ENCODE results near the gene FANCC.

FANCC gene

DNA sequence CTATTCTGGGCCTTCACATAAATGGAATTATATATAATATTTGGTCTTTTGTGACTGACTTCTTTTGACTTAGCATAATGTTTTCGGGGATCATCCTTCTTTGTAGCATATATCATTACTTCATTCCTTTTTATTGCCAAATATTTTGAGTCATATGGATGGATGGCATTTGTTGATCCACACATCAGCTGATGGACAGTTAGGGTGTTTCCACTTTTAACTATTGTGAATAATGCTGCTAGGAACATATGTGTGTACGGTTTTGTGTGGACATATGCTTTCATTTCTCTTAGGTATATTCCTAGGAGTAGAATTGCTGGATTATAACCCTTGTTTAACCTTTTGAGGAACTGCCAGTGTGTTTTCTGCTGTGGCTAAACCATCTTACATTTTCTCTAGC lies 249.6 kb downstream of the FANCC start:
- H3K27ac ChIP-seq (ENCODE audit: low read length) = no peak overlapping the region

DNA sequence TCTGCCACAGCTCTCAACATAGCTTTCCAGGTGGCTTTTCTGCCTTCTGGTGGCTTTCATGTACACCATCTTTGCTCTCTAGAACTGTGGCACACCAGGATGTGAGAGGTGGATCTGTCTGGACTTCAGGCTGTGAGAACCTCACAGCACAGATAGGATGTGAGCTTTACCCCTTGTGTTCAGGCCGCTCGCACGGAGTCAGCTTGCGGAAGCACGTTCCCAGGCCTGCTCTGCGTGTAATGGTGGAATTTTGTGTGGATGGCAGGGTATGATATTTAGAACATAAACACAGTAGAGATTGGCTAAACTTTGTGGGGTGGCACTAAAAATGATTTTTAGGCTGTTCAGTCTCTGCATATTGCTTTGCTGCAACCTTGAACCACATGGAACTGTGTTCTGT lies 250.5 kb downstream of the FANCC start:
- peaks cover 10 to 15% of the 10 kb centered on the region in 2 donors for H3K36me3 ChIP-seq (ENCODE audit: control insufficient read depth in 1 of 2, insufficient read depth in 2 of 2, low read length in 2 of 2)
- H3K4me3 ChIP-seq (ENCODE audit: low read depth in 1 of 2, low read length in 2 of 2) = no peak overlapping the region
- H3K9me3 ChIP-seq (ENCODE audit: control insufficient read depth in 1 of 2, low read length in 2 of 2) = no peaks in the 10 kb centered on the region
- H3K27me3 ChIP-seq (ENCODE audit: low read depth, low read length) = no peaks in the 10 kb centered on the region
- H3K4me1 ChIP-seq (ENCODE audit: control insufficient read depth in 1 of 2, insufficient read depth in 2 of 2, low read length in 2 of 2) = peaks cover 24 to 79% of the 10 kb centered on the region in 2 donors
- peak overlapping the region; percentile 87 for H3K27ac ChIP-seq (ENCODE audit: low read length)

More for the DNA sequence above, 249.6 kb downstream of the FANCC start:
- no peak overlapping the region for H3K4me3 ChIP-seq (ENCODE audit: low read depth in 1 of 2, low read length in 2 of 2)
- H3K36me3 ChIP-seq (ENCODE audit: control insufficient read depth in 1 of 2, insufficient read depth in 2 of 2, low read length in 2 of 2) = peaks cover 7 to 10% of the 10 kb centered on the region in 2 donors
- H3K9me3 ChIP-seq (ENCODE audit: control insufficient read depth in 1 of 2, low read length in 2 of 2) = no peaks in the 10 kb centered on the region
- H3K4me1 ChIP-seq (ENCODE audit: control insufficient read depth in 1 of 2, insufficient read depth in 2 of 2, low read length in 2 of 2) = peaks cover 20 to 79% of the 10 kb centered on the region in 2 donors
- H3K27me3 ChIP-seq (ENCODE audit: low read depth, low read length) = no peaks in the 10 kb centered on the region

DNA sequence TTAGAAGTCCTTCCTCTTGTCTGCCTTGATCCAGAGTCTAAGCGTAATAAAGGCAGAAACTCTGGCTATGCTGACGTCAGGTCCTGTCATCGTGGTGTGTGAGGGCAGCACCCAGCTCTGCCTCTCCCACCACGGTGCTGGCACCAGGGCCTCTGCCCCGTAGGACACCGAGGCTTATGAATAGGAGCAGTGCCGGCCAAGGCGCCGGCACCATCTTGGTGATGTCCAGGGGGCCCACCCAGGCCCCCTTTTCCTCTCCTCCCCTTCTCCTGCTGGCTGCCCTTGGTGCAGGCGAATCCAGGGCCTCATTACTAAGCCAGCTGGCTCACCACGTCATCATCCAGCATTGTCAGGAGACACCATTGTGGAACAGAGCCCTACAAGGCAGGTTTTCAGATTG lies 252.3 kb downstream of the FANCC start:
- no peaks in the 10 kb centered on the region for H3K9me3 ChIP-seq (ENCODE audit: control insufficient read depth in 1 of 2, low read length in 2 of 2)
- no peaks in the 10 kb centered on the region for H3K27me3 ChIP-seq (ENCODE audit: low read depth, low read length)
- peaks cover 10 to 14% of the 10 kb centered on the region in 2 donors for H3K36me3 ChIP-seq (ENCODE audit: control insufficient read depth in 1 of 2, insufficient read depth in 2 of 2, low read length in 2 of 2)
- peaks cover 28 to 79% of the 10 kb centered on the region in 2 donors for H3K4me1 ChIP-seq (ENCODE audit: control insufficient read depth in 1 of 2, insufficient read depth in 2 of 2, low read length in 2 of 2)
- H3K4me3 ChIP-seq (ENCODE audit: low read depth in 1 of 2, low read length in 2 of 2) = peak overlapping the region in 1 of 2 donors; percentile 15
- peak overlapping the region; percentile 87 for H3K27ac ChIP-seq (ENCODE audit: low read length)

DNA sequence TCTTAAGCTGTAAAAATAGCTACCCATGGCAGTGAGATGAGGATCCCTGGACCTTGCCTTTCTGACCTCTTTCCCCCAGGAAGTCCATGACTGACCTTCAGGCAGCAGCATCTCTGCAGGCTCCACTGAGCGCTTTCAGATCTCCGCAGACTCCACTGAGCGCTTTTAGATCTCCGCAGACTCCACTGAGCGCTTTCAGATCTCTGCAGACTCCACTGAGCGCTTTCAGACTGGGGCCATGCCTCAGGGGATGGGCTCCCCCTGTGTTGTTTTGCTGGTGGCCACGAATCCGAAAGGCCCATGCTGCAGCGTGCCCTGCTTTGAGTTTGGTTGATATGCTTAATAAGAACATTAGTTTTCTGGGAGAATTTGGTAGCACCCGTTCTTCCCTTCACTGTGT lies 254.2 kb downstream of the FANCC start:
- Histone ChIP-seq H3K9me3 (ENCODE audit: control insufficient read depth in 1 of 2, low read length in 2 of 2) (no peaks in the 10 kb centered on the region), H3K4me3 (ENCODE audit: low read depth in 1 of 2, low read length in 2 of 2) (no peak overlapping the region), H3K4me1 (ENCODE audit: control insufficient read depth in 1 of 2, insufficient read depth in 2 of 2, low read length in 2 of 2) (peaks cover 28 to 83% of the 10 kb centered on the region in 2 donors), H3K36me3 (ENCODE audit: control insufficient read depth in 1 of 2, insufficient read depth in 2 of 2, low read length in 2 of 2) (peaks cover 10 to 14% of the 10 kb centered on the region in 2 donors), H3K27me3 (ENCODE audit: low read depth, low read length) (no peaks in the 10 kb centered on the region), H3K27ac (ENCODE audit: low read length) (no peak overlapping the region)

DNA sequence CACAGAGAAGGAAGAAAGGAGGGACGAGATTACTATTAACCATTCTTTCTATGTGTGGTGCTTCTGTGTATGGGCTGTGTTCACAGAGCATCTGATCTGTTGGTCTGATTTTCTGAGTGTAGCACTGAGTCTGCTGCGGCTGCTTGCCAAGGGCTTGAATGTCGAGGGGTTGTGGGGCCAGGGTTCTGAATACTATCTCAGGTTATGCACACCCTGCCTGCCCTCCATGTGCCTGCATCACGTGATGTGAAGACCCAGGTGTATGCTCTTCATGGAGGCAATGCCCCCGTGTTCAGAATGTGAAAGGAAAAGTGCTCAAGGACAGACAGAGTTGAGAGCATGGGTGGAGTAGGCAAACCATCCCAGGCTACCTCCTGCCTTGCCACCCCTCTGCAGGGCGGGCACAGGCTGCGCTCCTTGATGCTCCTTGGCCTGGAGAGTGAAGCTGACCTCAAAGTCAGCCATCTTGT lies 254.9 kb downstream of the FANCC start:
- no peak overlapping the region for H3K4me3 ChIP-seq (ENCODE audit: low read depth in 1 of 2, low read length in 2 of 2)

DNA sequence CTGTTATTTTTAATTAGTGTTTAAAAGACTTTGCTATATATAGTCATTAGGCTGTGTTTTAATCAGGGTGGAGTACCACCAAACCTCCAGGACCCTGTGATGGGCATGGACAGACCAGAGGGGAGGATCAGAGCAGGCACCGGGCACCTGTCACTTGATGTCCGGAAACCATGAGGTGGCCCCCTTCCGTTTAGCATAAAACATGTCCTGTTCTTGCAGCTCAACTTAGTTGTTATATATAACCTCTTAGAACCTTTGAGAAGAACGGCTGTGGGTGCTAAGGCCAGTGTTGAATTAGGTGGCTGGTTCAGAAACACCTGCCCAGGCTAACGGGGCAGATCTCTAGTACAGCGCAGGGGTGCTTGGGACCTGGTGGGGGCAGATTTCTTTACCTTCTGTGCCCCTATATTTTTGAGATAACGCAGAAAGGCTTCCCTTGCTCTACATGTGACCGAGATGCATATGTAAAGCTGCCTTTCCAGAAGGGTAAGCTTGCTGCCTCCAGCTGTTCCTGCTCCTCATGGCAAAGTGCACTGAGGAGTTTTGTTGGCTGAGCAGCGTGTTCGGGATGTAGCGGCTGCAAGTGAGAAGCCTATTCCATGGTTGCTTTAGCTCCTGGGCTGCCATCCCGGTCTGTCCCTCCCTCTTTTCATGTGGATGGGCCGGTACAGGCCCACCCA lies 255.5 kb downstream of the FANCC start:
- Histone ChIP-seq H3K36me3 (ENCODE audit: control insufficient read depth in 1 of 2, insufficient read depth in 2 of 2, low read length in 2 of 2) (peaks cover 10 to 14% of the 10 kb centered on the region in 2 donors), H3K27me3 (ENCODE audit: low read depth, low read length) (no peaks in the 10 kb centered on the region), H3K4me3 (ENCODE audit: low read depth in 1 of 2, low read length in 2 of 2) (peak overlapping the region in 1 of 2 donors; percentile 22), H3K9me3 (ENCODE audit: control insufficient read depth in 1 of 2, low read length in 2 of 2) (no peaks in the 10 kb centered on the region), H3K27ac (ENCODE audit: low read length) (no peak overlapping the region), H3K4me1 (ENCODE audit: control insufficient read depth in 1 of 2, insufficient read depth in 2 of 2, low read length in 2 of 2) (peaks cover 28 to 91% of the 10 kb centered on the region in 2 donors)

More for the DNA sequence above, 254.9 kb downstream of the FANCC start:
- Histone ChIP-seq H3K27ac (ENCODE audit: low read length) (no peak overlapping the region), H3K4me1 (ENCODE audit: control insufficient read depth in 1 of 2, insufficient read depth in 2 of 2, low read length in 2 of 2) (peaks cover 28 to 89% of the 10 kb centered on the region in 2 donors), H3K9me3 (ENCODE audit: control insufficient read depth in 1 of 2, low read length in 2 of 2) (no peaks in the 10 kb centered on the region), H3K36me3 (ENCODE audit: control insufficient read depth in 1 of 2, insufficient read depth in 2 of 2, low read length in 2 of 2) (peaks cover 10 to 14% of the 10 kb centered on the region in 2 donors), H3K27me3 (ENCODE audit: low read depth, low read length) (no peaks in the 10 kb centered on the region)

DNA sequence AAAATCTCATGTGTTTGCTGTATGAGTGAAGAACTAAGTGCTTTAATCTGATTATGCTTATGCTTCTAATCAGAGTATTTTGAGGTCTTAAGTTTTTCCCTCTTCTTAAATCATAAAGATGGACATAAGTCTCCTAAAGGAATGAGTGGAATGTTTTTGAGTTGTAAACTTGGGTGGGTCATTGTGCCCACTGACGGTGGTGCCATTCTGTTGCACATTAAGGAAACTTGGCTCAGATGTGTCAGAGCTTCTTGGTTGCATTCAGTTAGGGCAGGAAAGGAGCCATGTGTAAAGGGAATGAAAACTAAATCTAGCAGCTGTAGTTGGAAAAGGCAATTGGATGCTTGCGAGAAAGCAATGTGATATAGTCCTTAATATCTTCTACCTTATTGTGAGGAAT lies 256.6 kb downstream of the FANCC start:
- no peaks in the 10 kb centered on the region for H3K9me3 ChIP-seq (ENCODE audit: control insufficient read depth in 1 of 2, low read length in 2 of 2)
- no peak overlapping the region for H3K4me3 ChIP-seq (ENCODE audit: low read depth in 1 of 2, low read length in 2 of 2)
- peaks cover 32 to 91% of the 10 kb centered on the region in 2 donors for H3K4me1 ChIP-seq (ENCODE audit: control insufficient read depth in 1 of 2, insufficient read depth in 2 of 2, low read length in 2 of 2)
- no peak overlapping the region for H3K27ac ChIP-seq (ENCODE audit: low read length)
- peaks cover 10 to 14% of the 10 kb centered on the region in 2 donors for H3K36me3 ChIP-seq (ENCODE audit: control insufficient read depth in 1 of 2, insufficient read depth in 2 of 2, low read length in 2 of 2)
- H3K27me3 ChIP-seq (ENCODE audit: low read depth, low read length) = no peaks in the 10 kb centered on the region

DNA sequence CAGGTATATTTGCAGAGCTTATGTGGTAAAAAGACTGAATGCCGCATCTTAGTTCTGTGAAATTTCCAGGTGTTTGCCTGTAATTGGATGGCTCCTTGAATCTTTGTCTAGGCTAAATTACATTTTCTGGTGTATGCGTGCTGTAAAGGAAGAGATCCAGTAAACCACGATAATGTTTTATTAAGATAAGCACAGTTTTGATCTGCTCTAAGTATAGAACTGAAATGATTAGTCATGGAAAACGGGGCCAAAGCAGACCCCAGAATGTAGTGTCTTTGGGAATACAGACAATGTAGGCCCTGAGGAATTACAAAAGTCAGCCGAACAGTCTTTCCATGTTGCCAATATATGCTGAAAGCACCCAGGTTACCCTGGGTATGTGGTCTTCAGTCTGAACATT lies 257.3 kb downstream of the FANCC start:
- Histone ChIP-seq H3K36me3 (ENCODE audit: control insufficient read depth in 1 of 2, insufficient read depth in 2 of 2, low read length in 2 of 2) (peaks cover 10 to 14% of the 10 kb centered on the region in 2 donors), H3K4me1 (ENCODE audit: control insufficient read depth in 1 of 2, insufficient read depth in 2 of 2, low read length in 2 of 2) (peaks cover 30 to 88% of the 10 kb centered on the region in 2 donors), H3K27ac (ENCODE audit: low read length) (peak overlapping the region; percentile 43), H3K9me3 (ENCODE audit: control insufficient read depth in 1 of 2, low read length in 2 of 2) (no peaks in the 10 kb centered on the region), H3K4me3 (ENCODE audit: low read depth in 1 of 2, low read length in 2 of 2) (no peak overlapping the region), H3K27me3 (ENCODE audit: low read depth, low read length) (no peaks in the 10 kb centered on the region)

DNA sequence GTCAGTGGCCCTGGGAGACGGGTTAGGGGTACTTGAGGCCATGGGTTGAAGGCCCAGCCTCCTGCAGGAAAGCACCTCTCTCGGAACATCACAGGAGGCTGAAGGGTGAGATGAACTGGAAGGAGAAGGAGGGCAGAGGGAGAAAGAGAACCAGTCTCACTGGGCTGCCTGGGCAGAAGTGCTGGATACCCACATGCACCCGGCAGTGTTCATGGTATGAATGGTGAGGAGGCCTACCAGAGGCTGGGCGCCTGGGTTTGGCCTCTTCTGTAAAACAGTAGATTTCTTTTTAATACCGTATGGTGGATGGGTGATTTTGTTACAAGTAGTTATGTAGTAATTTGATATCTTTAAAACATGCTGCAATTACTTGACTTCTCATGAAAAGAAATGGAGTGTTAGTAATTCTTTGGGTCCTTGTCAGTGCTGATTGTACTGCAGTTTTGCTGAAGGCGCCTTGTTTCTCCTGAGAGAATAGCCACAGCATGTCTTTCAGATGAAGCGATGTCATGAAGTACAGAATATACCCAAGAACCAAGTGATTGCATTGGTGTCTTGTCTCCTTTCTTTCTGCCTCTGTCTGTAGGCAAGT lies 258.6 kb downstream of the FANCC start:
- no peaks in the 10 kb centered on the region for H3K9me3 ChIP-seq (ENCODE audit: control insufficient read depth in 1 of 2, low read length in 2 of 2)
- H3K27me3 ChIP-seq (ENCODE audit: low read depth, low read length) = no peaks in the 10 kb centered on the region
- peak overlapping the region; percentile 59 for H3K27ac ChIP-seq (ENCODE audit: low read length)
- peaks cover 26 to 97% of the 10 kb centered on the region in 2 donors for H3K4me1 ChIP-seq (ENCODE audit: control insufficient read depth in 1 of 2, insufficient read depth in 2 of 2, low read length in 2 of 2)
- peak overlapping the region; percentile 31 to 50 for H3K4me3 ChIP-seq (ENCODE audit: low read depth in 1 of 2, low read length in 2 of 2)
- peaks cover 10 to 13% of the 10 kb centered on the region in 2 donors for H3K36me3 ChIP-seq (ENCODE audit: control insufficient read depth in 1 of 2, insufficient read depth in 2 of 2, low read length in 2 of 2)

DNA sequence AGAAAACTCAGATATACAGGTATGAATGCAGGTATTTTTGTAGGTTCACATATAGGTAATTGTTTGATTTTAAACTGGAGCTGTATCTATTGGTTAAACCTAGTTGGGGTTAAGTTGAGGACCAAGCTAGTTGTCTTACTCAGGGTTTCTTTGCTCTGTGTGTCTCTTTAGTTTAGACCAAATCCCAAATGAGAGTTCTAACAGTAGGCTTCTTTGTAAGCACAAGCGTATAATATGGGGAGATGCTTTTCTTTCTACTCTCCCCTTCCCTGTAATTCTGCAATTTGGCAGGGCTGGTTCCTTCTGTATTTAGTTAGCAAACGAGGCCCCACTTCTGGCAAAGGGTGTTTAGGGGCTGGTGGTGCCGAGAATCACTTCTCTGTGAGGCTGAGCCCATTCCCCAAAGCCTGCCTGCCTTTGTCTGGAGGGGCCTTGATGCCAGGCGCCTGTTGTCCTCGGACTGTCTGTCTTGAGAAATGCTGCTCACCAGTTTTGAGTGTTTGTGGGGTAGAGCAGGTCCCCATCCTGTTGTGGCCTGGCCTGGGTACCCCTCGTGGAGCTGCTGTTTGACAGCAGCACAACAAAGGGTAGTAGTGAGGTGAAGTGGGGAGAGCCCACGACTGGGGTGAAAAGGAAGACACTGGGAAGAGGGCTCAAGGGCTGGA lies 259.3 kb downstream of the FANCC start:
- H3K27ac ChIP-seq (ENCODE audit: low read length) = peak overlapping the region; percentile 59
- H3K4me3 ChIP-seq (ENCODE audit: low read depth in 1 of 2, low read length in 2 of 2) = peak overlapping the region; percentile 31 to 50
- peaks cover 22 to 91% of the 10 kb centered on the region in 2 donors for H3K4me1 ChIP-seq (ENCODE audit: control insufficient read depth in 1 of 2, insufficient read depth in 2 of 2, low read length in 2 of 2)
- no peaks in the 10 kb centered on the region for H3K9me3 ChIP-seq (ENCODE audit: control insufficient read depth in 1 of 2, low read length in 2 of 2)
- H3K27me3 ChIP-seq (ENCODE audit: low read depth, low read length) = no peaks in the 10 kb centered on the region
- peaks cover 6 to 10% of the 10 kb centered on the region in 2 donors for H3K36me3 ChIP-seq (ENCODE audit: control insufficient read depth in 1 of 2, insufficient read depth in 2 of 2, low read length in 2 of 2)

DNA sequence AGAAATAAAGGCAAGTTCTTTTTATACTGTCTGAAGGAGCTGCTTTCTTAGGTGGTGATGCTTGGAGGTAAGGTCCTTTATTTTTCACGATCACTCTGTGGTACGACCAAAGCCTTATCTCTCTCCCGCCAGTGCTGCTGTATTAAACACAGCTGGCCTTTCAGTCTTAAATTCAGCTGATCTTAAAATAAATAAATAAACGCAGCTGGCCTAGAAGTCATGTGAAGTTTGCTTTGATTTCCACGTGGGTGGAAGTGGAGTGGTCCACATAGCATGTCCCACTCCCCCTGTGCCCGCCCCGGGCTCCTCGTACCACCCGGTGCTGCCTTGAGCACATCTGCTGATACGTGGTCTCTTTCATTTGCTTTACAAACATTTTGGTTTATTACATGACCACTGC lies 260.4 kb downstream of the FANCC start:
- peak overlapping the region; percentile 31 to 50 for H3K4me3 ChIP-seq (ENCODE audit: low read depth in 1 of 2, low read length in 2 of 2)
- peaks cover 18 to 90% of the 10 kb centered on the region in 2 donors for H3K4me1 ChIP-seq (ENCODE audit: control insufficient read depth in 1 of 2, insufficient read depth in 2 of 2, low read length in 2 of 2)
- H3K9me3 ChIP-seq (ENCODE audit: control insufficient read depth in 1 of 2, low read length in 2 of 2) = no peaks in the 10 kb centered on the region
- H3K36me3 ChIP-seq (ENCODE audit: control insufficient read depth in 1 of 2, insufficient read depth in 2 of 2, low read length in 2 of 2) = peaks cover under 1 to 5% of the 10 kb centered on the region in 2 donors
- H3K27me3 ChIP-seq (ENCODE audit: low read depth, low read length) = no peaks in the 10 kb centered on the region
- H3K27ac ChIP-seq (ENCODE audit: low read length) = peak overlapping the region; percentile 59
